Peyer's patch (tissue), 4 donors: ENCODE data around the gene HRG. TPM values are rescaled to one million over a fixed set of nuclear protein-coding genes. Genes with fewer than 3 reads are reported as not detected.
"Not testable (repeated sequence)": the region's sequence is repeated elsewhere in the genome, so short reads cannot be mapped to it uniquely, and the experiment has no call there.

Experiments used
- DNase-seq, 3 donors: peaks; one replicate each; pipeline ENCODE4 v3.0.0-alpha.2; 2017 to 2019
- H3K27ac ChIP-seq, 4 donors: fragments of 200-600 bp; sonication (generic); one replicate each; pipeline ENCODE4 v1.5.1; 2016 to 2019
- H3K27me3 ChIP-seq, 2 donors: fragments of 200-600 bp; sonication (generic); one replicate each; pipeline ENCODE4 v1.5.1; 2019
- H3K36me3 ChIP-seq, 3 donors: fragments of 200-600 bp; sonication (generic); one replicate each; pipeline ENCODE4 v1.5.1; 2016 to 2019
- H3K4me1 ChIP-seq, 4 donors: fragments of 200-600 bp; sonication (generic); one replicate each; pipeline ENCODE4 v1.5.1; 2016 to 2019
- H3K4me3 ChIP-seq, 4 donors: fragments of 200-600 bp; sonication (generic); 1 replicate in 3 of 4; 2 replicates in 1 of 4; pipeline ENCODE4 v1.5.1; 2016 to 2019; ENCODE audit warnings: mild to moderate bottlenecking in 1 of 4
- H3K9me3 ChIP-seq, 4 donors: fragments of 200-600 bp; sonication (generic); one replicate each; pipeline ENCODE4 v1.5.1; 2016 to 2019; ENCODE audit warnings: mild to moderate bottlenecking in 1 of 4
- CTCF ChIP-seq, 6 experiments: fragments of 450-650 bp in 4 of 6; fragments of 200-600 bp in 2 of 6; sonication (generic) in 1 of 6; IDR thresholded peaks; one replicate each; pipeline ENCODE4 v1.5.1; 2017 to 2019; ENCODE audit warnings: antibody characterized with exemption in 6 of 6, mild to moderate bottlenecking in 3 of 6, moderate library complexity in 1 of 6
- POLR2A ChIP-seq, 2 donors: fragments of 450-650 bp; IDR thresholded peaks; one replicate each; pipeline ENCODE4 v1.5.1; 2017; ENCODE audit warnings: antibody characterized with exemption in 2 of 2, mild to moderate bottlenecking in 2 of 2, moderate library complexity in 2 of 2
- total RNA-seq, 4 donors: library from RNA; depleted of rRNA; stranded (reverse); fragments of >200 nt; gene quantifications; one replicate each; pipeline ENCODE4 v1.1.0, GENCODE V29; 2016

HRG gene
- total RNA-seq, 4 donors from 2014 or later: not detected

GRCh38 chr3:186694288-186695032 is 28.6 kb downstream of the HRG start:
- TF ChIP-seq CTCF (IDR thresholded peaks at IDR 0.05): no peak
- no peak for TF ChIP-seq POLR2A (IDR thresholded peaks at IDR 0.05)
- DNase-seq: no peak
- no peaks in the 10 kb centered on the region for H3K4me1 ChIP-seq
- no peaks in the 10 kb centered on the region for H3K9me3 ChIP-seq
- H3K36me3 ChIP-seq: no peaks in the 10 kb centered on the region
- H3K27me3 ChIP-seq: no peaks in the 10 kb centered on the region
- H3K27ac ChIP-seq: no peak overlapping the region
- no peak overlapping the region for H3K4me3 ChIP-seq

GRCh38 chr3:186696522-186696921 is 30.7 kb downstream of the HRG start:
- no peak overlapping the region for H3K4me3 ChIP-seq
- no peaks in the 10 kb centered on the region for H3K4me1 ChIP-seq
- no peak overlapping the region for H3K27ac ChIP-seq
- TF ChIP-seq CTCF (IDR thresholded peaks at IDR 0.05) (no peak), POLR2A (IDR thresholded peaks at IDR 0.05) (no peak)
- no peak for DNase-seq
- no peaks in the 10 kb centered on the region for H3K36me3 ChIP-seq
- H3K9me3 ChIP-seq: no peaks in the 10 kb centered on the region
- H3K27me3 ChIP-seq: no peaks in the 10 kb centered on the region

- H3K27me3 ChIP-seq: no peaks in the 10 kb centered on the region
- no peak overlapping the region for H3K4me3 ChIP-seq
- H3K9me3 ChIP-seq: no peaks in the 10 kb centered on the region
- no peaks in the 10 kb centered on the region for H3K4me1 ChIP-seq
- H3K36me3 ChIP-seq: no peaks in the 10 kb centered on the region
- no peak for DNase-seq
- H3K27ac ChIP-seq: no peak overlapping the region
- TF ChIP-seq CTCF (IDR thresholded peaks at IDR 0.05): no peak
- TF ChIP-seq POLR2A (IDR thresholded peaks at IDR 0.05): no peak
Observed at GRCh38 chr3:186697510-186697909, 31.7 kb downstream of the HRG start.

GRCh38 chr3:186700267-186700666 is 34.5 kb downstream of the HRG start:
- H3K27ac ChIP-seq: no peak overlapping the region
- TF ChIP-seq CTCF (IDR thresholded peaks at IDR 0.05): no peak
- no peak for TF ChIP-seq POLR2A (IDR thresholded peaks at IDR 0.05)
- no peaks in the 10 kb centered on the region for H3K4me1 ChIP-seq
- H3K4me3 ChIP-seq: no peak overlapping the region
- no peaks in the 10 kb centered on the region for H3K36me3 ChIP-seq
- no peak for DNase-seq
- no peaks in the 10 kb centered on the region for H3K9me3 ChIP-seq
- no peaks in the 10 kb centered on the region for H3K27me3 ChIP-seq

DNA sequence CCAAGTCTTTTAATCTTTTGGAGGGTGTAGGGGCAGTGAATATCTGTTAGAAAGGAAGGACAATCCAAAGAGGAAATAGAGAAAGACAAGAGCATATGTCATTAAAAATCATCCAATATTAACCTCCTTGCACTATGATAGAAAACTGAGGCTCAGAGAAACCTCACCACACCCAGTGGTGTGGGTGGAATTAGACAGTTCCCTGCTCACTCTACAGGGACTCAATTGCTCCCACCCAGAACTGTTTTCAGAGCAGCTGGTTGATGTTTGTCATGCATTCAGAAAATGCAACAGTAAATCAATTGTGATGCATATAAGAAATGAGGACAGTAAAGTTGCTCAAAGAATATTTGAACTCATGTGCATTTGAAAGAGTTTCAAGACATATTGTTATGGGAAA is 36.6 kb downstream of the HRG start:
- not testable (repeated sequence) for H3K36me3 ChIP-seq, H3K4me3 ChIP-seq, H3K4me1 ChIP-seq, DNase-seq, H3K27me3 ChIP-seq, H3K9me3 ChIP-seq, H3K27ac ChIP-seq

DNA sequence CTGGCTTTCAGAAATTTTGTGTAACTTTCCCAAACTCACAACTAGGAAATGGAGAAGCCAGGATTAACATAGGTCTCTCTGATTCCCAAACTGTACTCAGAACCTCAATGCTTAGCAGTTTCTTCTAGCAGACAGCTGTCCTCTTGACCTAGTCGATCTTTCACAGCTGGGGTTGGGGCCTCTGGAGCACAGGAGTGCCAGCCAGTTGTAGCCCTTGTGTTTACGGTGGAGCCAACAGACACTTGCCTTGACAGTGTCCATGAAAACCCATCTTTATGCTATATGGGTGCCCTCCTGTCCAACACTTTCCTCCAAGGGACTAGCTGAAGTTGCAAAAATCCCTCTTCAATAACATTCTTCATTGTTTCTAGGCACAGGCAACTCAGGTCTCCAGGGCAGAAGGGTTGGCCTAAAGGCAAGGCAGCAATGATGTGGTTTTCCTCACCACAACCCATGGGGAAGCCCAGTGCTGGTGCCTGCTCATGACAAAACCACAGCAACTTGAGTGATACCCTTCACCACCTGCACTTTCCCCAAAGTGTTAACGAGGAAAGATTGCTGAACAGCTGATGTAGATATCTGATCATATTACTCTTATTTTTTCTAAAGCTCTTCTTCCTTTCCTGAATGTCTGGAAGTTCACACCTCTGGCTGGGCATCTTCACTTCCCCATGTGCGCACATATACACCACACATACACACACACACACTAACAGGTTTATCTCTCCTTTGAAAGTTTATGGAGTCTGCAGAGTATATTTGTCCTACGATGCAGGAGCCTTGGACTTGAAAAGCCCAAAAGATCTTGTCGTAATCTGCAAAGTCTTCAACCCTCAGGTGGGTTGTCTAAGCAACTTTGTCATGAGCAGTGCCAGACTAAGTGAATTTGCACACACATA is 40.3 kb downstream of the HRG start:
- H3K4me1 ChIP-seq: no peaks in the 10 kb centered on the region
- no peaks in the 10 kb centered on the region for H3K36me3 ChIP-seq
- H3K27me3 ChIP-seq: no peaks in the 10 kb centered on the region
- H3K4me3 ChIP-seq: no peak overlapping the region
- H3K9me3 ChIP-seq: no peaks in the 10 kb centered on the region
- DNase-seq: peak in 1 of 3 donors; percentile 64
- TF ChIP-seq CTCF (IDR thresholded peaks at IDR 0.05) (no peak), POLR2A (IDR thresholded peaks at IDR 0.05) (no peak)
- no peak overlapping the region for H3K27ac ChIP-seq
